Retinal pigment epithelial cell (primary cell): Measurements from ENCODE around the gene ZNF605.
"Not testable (repeated sequence)": the region's sequence is repeated elsewhere in the genome, so short reads cannot be mapped to it uniquely, and the experiment has no call there.

Source experiments
- DNase-seq: peaks from one replicate; pipeline ENCODE4 v3.0.0-alpha.2; 2010; ENCODE audit warnings: low read depth
- H3K4me3 ChIP-seq: 2 replicates; pipeline ENCODE4 v1.5.1; 2011; ENCODE audit warnings: mild to moderate bottlenecking, low read length, control low read depth, moderate library complexity
- CTCF ChIP-seq: conservative IDR thresholded peaks from 2 replicates; pipeline ENCODE4 v1.5.1; 2011; ENCODE audit warnings: low read depth, low read length, control low read depth, inconsistent platforms

Gene ZNF605

DNA sequence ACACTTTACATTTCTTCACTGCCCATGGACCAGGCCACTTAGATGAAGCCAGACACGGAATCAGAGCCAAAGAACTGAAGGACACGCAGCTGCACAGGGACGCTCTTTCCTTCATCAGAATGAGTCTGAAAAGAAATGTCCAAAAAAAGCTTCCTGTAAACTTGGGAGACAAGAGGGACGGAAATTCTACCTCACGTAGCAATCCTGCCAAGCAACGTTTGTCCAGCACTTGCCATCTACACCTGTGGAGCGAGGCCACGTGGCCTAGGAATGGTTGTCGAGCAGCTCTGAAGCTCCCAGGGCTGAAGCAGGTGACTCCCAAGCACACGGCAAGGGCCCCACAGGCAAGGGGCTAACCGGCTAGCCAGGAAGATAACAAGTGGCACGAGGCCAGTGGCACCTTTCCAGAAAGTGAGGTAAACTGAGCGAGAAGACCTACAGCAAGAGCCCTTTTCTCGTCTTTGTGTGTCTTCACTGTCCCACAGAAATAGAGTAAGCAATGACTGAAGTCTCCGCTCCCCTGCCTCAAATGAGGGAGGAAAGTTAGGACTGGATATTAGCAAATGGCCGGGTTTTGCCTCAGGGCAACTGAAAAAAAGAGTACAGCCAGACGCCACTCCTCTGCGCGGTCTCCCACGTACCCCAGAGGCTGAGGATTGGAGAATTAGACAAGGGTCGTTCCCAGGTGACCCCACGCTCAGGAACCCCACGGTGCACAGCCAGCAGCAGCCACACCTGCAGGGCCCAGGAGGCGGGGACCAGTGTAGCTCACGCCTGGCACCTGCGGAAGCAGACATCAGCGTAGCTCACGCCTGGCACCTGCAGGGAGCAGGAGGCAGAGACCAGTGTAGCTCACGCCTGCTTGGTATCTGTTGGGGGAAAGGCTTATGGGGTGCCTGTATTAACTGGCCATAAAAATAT is 7.7 kb downstream of the ZNF605 start:
- no peak for DNase-seq
- no peak for TF ChIP-seq CTCF
- no peak overlapping the region for H3K4me3 ChIP-seq

DNA sequence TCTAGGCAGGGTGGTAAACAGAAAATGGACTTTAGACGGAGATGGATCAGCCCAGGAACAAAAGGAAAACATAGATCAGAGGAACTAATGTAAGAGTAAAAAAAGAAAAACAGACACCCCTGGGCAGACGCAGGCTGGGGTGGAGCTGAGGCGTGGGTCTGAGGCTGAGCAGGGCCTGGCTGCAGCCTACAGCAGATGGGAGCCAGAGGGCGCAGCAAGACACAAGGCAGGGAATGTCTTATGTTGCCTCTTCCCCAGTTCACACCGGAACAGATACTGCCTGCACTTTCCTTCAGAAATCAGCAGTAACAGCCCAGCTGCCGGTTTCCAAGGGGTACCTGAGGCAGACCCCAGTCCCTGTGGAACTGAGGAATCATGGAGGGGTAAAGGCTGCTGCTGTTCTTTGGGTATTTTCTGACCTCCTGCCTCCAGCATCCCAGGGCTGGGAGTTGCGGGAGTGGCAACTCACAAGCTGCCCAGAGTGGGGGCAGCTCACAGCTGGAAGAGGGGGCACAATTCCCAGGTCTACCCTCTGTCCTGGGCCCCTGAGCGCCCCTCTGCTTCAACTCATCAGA is 9.8 kb downstream of the ZNF605 start:
- DNase-seq = no peak
- no peak overlapping the region for H3K4me3 ChIP-seq

GRCh38 chr12:132945806-132946205 is 10.3 kb downstream of the ZNF605 start:
- no peak for TF ChIP-seq CTCF
- H3K4me3 ChIP-seq = no peak overlapping the region
- no peak for DNase-seq

More for the DNA sequence above, 9.8 kb downstream of the ZNF605 start:
- no peak for TF ChIP-seq CTCF

DNA sequence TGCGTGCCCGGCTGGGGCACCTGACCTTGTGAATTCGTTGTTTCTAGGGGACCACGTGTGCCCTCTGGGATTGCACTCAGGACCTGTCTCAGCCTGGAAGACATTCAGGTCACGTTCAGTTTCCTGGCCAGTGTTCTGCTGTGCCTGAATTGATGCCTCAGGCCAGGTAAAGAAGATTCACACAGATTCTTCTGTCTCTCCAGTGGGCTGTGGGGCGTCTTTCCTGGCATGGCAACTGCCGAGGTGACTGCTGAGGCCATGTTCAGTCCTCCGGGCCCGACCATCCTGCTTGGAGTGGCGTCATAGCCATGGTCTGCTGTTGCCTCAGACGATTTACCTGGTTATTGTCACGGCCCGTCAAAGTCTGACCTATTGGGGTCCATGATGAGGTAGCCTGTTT is 13.5 kb downstream of the ZNF605 start:
- DNase-seq = no peak
- TF ChIP-seq CTCF = no peak
- H3K4me3 ChIP-seq = no peak overlapping the region

GRCh38 chr12:132941336-132941954 is 14.7 kb downstream of the ZNF605 start:
- H3K4me3 ChIP-seq = no peak overlapping the region
- DNase-seq = no peak
- TF ChIP-seq CTCF = no peak

- H3K4me3 ChIP-seq = no peak overlapping the region
- no peak for DNase-seq
- TF ChIP-seq CTCF = no peak
Measured at GRCh38 chr12:132940071-132940719, 15.9 kb downstream of the ZNF605 start.

- not testable (repeated sequence) for DNase-seq, H3K4me3 ChIP-seq
Measured at GRCh38 chr12:132938807-132939206, 17.3 kb downstream of the ZNF605 start.
